ENCODE data around the gene ZNF280D. TPM values are rescaled to one million over a fixed set of nuclear protein-coding genes. Genes with fewer than 3 reads are reported as not detected.

ZNF280D gene
- total RNA-seq, 1 donor from 2014 or later: 25.1 TPM

DNA sequence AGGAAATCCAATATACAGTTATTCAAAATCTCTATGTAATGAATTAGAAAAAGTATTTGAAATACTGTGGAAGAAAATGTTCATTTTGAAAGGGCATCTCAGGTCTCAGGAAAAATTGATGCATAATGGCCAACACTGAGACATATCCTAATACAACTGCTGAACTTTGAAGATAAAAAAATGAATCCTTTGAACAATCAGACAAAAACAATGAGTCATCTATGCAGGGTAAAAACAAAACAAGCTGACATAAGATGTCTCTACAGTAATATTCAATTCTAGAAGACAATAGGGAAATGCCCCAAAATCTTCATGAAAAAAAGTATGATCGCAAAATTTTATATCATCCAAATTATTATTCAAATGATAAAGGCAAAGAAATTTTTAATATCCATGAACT, 34.0 kb upstream of the ZNF280D start:
- no peaks in the 10 kb centered on the region for H3K27me3 Mint-ChIP-seq (ENCODE audit: low read depth)
- H3K4me3 Mint-ChIP-seq: no peak overlapping the region
- DNase-seq (ENCODE audit: low spot score in 2 of 2, unreplicated experiment in 2 of 2): no peak
- TF ChIP-seq, protein P1, sequence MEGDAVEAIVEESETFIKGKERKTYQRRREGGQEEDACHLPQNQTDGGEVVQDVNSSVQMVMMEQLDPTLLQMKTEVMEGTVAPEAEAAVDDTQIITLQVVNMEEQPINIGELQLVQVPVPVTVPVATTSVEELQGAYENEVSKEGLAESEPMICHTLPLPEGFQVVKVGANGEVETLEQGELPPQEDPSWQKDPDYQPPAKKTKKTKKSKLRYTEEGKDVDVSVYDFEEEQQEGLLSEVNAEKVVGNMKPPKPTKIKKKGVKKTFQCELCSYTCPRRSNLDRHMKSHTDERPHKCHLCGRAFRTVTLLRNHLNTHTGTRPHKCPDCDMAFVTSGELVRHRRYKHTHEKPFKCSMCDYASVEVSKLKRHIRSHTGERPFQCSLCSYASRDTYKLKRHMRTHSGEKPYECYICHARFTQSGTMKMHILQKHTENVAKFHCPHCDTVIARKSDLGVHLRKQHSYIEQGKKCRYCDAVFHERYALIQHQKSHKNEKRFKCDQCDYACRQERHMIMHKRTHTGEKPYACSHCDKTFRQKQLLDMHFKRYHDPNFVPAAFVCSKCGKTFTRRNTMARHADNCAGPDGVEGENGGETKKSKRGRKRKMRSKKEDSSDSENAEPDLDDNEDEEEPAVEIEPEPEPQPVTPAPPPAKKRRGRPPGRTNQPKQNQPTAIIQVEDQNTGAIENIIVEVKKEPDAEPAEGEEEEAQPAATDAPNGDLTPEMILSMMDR (IDR thresholded peaks at IDR 0.05; ENCODE audit: unreplicated experiment): no peak
- peaks cover 5% of the 10 kb centered on the region for H3K9me3 Mint-ChIP-seq
- H3K4me1 Mint-ChIP-seq: no peaks in the 10 kb centered on the region
- H3K36me3 Mint-ChIP-seq: no peaks in the 10 kb centered on the region
- no peak overlapping the region for H3K27ac Mint-ChIP-seq

DNA sequence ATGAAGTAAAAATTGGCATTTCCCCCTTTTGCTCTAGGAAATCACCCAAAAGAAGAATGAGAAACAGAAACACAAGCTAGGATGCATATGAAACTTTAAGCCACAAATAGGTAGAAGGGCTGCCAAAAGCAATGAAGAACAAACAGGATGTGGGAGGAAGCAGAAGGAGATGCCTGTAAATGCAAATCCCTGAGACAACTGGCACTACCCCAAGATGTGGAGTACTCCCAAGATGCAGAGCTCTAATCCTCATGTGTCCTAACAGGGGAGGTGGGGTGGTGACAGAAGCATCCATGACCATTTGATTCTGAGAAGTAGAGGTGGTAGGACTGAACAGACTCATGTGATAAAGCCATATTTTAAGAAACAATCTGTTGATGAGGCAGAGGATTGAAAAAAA, 31.9 kb upstream of the ZNF280D start:
- Mint-ChIP-seq H3K4me3 (no peak overlapping the region), H3K9me3 (no peaks in the 10 kb centered on the region), H3K27me3 (ENCODE audit: low read depth) (no peaks in the 10 kb centered on the region), H3K4me1 (peaks cover 4% of the 10 kb centered on the region), H3K27ac (no peak overlapping the region), H3K36me3 (no peaks in the 10 kb centered on the region)
- TF ChIP-seq, protein P1 (IDR thresholded peaks at IDR 0.05; ENCODE audit: unreplicated experiment): no peak
- DNase-seq (ENCODE audit: low spot score in 2 of 2, unreplicated experiment in 2 of 2): no peak

DNA sequence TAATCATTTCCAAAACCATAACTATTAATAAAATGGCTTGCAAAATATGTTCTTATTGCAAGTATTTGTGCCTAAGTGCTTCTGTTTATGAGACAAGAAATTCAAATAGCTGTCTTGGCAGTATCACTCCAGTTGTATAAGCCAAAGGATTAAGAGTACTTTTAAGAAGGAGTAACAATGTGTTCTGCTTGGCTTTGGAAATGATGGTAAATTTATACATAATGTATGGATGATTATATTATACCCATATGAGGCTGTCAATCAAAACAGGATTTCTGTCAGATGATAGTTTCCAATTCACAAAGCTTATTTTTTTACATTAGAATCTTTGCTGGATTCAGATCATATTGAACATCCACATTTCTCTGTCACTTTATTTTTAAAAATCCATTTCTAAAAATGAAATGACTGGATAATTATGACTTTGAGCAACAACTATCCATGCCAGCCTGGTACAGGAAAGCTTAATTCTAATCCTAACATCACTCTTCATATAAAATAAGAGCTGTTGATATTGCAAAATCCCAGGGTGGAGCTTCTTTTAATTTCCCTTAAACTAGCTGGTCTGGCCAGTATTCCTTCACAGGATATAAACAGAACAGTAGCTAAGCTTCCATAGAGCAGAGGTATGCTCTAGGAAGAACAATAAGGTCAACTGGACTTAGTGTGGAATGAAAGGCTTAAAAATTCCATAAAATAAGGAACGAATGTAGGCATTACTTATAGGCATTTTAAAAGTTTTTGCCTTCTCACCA, 30.0 kb upstream of the ZNF280D start:
- Mint-ChIP-seq H3K9me3 (no peaks in the 10 kb centered on the region), H3K27me3 (ENCODE audit: low read depth) (no peaks in the 10 kb centered on the region), H3K4me1 (peaks cover 13% of the 10 kb centered on the region), H3K4me3 (no peak overlapping the region), H3K27ac (no peak overlapping the region), H3K36me3 (no peaks in the 10 kb centered on the region)
- TF ChIP-seq, protein P1 (IDR thresholded peaks at IDR 0.05; ENCODE audit: unreplicated experiment): no peak
- no peak for DNase-seq (ENCODE audit: low spot score in 2 of 2, unreplicated experiment in 2 of 2)

DNA sequence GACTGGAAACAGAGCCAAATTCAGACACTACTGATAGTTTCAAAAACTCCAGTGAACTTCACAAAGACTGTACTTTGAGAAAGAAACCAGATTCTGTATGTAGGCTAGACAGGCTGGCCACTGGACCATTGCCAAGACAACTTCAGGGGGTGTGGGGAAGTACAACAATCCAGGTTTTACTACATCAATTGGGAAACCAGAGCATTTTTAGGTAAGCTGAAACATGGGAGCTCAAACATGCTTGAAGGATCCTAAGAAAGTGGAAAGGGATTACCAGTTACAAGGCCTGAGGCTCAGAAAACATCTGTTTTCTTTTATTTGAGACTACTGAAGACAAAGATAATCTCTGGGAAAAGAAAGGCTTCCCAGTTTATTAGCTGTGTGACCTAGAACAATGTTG, 26.9 kb upstream of the ZNF280D start:
- no peaks in the 10 kb centered on the region for H3K27me3 Mint-ChIP-seq (ENCODE audit: low read depth)
- H3K27ac Mint-ChIP-seq: peak overlapping the region; percentile 25
- no peak overlapping the region for H3K4me3 Mint-ChIP-seq
- H3K9me3 Mint-ChIP-seq: no peaks in the 10 kb centered on the region
- TF ChIP-seq, protein P1 (IDR thresholded peaks at IDR 0.05; ENCODE audit: unreplicated experiment): no peak
- H3K36me3 Mint-ChIP-seq: no peaks in the 10 kb centered on the region
- DNase-seq (ENCODE audit: low spot score in 2 of 2, unreplicated experiment in 2 of 2): peak in 1 of 2 experiments; percentile 56
- H3K4me1 Mint-ChIP-seq: peaks cover 15% of the 10 kb centered on the region

DNA sequence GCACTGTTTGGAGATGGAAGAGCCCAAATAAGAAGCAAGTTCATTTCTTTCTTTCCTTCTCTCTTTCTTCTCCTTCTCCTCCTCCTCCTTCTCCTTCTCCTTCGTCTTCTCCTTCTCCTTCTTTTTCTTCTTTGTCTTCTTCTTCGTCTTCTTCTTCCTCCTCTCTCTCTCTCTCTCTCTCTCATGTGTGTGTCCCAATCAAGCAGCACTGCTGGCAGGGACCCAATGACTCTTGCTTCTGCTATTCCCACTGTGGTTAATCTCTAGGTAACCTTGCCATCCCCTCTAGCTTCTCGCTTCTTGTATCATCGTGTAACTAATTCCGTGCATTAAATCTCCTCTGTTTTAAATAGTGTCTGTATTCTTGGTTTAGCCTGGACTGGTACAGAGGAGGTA, 26.1 kb upstream of the ZNF280D start:
- Mint-ChIP-seq H3K9me3 (no peaks in the 10 kb centered on the region), H3K27me3 (ENCODE audit: low read depth) (no peaks in the 10 kb centered on the region), H3K4me1 (peaks cover 18% of the 10 kb centered on the region), H3K4me3 (no peak overlapping the region), H3K27ac (no peak overlapping the region), H3K36me3 (no peaks in the 10 kb centered on the region)
- DNase-seq (ENCODE audit: low spot score in 2 of 2, unreplicated experiment in 2 of 2): no peak
- TF ChIP-seq, protein P1 (IDR thresholded peaks at IDR 0.05; ENCODE audit: unreplicated experiment): no peak
